VCaP (cell line): ENCODE results near the gene CTNNBL1.

ENCODE experiments used
- H3K27ac ChIP-seq: fragments of 450-650 bp; 2 replicates; pipeline ENCODE4 v1.5.1; 2017
- TF ChIP-seq, protein P1 (sequence below): fragments of 450-650 bp; conservative IDR thresholded peaks from 2 replicates; pipeline ENCODE4 v1.5.1; 2017; ENCODE audit warnings: mild to moderate bottlenecking, moderate library complexity

Gene CTNNBL1

DNA sequence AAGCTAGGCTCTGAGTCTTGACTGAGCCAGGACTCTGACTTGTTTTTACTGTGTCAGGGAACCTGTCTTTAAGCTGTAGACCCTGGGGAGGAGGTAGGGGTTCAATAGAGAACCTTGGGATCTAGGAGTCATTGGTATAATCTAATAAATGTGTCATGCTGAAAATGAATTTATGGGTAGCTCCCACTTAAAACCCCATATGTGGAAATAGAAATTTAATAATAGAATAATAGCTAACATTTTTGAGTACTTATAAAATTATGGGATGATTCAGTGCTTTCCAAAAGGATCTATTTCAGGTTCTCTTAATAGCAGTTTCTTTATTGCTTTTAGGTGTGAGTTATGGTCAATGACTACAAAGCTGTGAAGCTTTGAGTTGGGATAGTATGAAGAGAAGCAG is 41.7 kb downstream of the CTNNBL1 start:
- peak overlapping the region; percentile 78 for H3K27ac ChIP-seq

DNA sequence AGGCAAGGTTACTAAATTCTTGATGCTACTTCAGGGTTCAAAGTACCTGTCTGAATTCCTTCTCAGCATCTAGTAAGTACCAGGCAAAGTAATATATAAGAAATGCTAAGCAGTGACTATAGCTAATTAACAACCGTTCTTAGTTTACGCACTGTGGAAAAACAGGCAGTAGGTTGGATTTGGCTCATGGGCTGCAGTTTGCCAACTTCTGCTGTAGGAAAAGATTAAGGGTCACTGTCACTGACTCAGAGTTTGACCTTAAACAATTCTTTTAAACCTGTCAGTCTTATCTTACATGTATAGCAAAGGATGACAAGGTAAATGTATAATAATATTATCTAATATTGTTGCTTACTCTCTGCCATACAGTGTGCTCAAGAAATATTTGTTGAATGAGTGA is 42.3 kb downstream of the CTNNBL1 start:
- TF ChIP-seq, protein P1, sequence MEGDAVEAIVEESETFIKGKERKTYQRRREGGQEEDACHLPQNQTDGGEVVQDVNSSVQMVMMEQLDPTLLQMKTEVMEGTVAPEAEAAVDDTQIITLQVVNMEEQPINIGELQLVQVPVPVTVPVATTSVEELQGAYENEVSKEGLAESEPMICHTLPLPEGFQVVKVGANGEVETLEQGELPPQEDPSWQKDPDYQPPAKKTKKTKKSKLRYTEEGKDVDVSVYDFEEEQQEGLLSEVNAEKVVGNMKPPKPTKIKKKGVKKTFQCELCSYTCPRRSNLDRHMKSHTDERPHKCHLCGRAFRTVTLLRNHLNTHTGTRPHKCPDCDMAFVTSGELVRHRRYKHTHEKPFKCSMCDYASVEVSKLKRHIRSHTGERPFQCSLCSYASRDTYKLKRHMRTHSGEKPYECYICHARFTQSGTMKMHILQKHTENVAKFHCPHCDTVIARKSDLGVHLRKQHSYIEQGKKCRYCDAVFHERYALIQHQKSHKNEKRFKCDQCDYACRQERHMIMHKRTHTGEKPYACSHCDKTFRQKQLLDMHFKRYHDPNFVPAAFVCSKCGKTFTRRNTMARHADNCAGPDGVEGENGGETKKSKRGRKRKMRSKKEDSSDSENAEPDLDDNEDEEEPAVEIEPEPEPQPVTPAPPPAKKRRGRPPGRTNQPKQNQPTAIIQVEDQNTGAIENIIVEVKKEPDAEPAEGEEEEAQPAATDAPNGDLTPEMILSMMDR: no peak
- H3K27ac ChIP-seq: no peak overlapping the region

More for the DNA sequence above, 41.7 kb downstream of the CTNNBL1 start:
- TF ChIP-seq, protein P1: no peak

DNA sequence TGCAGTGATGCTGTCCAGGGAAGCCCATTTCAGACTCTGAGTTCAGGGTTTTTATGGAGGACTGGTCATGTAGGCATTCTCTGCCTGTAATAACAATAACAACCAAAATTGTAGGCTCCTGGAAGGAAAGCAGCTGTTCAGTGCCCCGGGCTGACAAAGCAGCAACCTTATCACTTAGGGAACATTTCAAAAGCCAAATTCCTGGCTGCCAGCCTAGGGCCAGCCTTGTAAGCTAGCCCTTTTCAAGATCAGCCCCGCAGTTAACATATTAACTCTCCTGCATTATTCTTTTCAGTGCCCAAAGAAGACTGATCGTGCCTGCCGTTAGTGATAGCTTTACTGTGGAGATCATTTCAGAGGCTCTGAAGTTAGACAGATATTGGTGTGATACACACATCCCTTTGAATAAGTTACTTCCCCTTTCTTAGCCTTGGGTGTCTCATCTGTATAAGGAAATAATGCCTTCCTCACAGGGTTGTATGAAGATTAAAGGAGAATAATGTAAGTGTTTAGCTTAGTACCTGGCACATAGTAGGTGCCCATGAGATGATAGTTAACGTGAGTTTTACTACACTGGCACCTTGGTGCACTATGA is 44.1 kb downstream of the CTNNBL1 start:
- no peak overlapping the region for H3K27ac ChIP-seq
- TF ChIP-seq, protein P1: no peak

DNA sequence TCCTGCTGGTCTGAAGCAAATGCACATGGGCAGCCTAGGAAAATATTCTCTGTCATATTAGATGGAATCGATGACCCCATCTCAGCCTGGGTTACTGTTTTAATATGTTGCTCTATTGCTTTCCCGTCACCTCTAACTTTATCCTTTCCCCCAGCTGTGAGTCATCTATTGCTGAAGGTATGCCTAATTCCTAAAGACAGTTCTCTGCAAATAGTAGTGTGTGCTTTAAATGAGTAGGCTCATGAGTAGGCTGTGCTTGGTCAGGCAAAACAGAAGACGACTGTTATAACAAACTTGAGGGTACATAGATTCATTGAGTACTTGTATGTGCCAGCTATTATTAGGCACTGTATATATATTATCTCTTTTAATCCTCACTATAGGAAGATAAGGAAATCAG is 47.2 kb downstream of the CTNNBL1 start:
- H3K27ac ChIP-seq: no peak overlapping the region
- TF ChIP-seq, protein P1: no peak

DNA sequence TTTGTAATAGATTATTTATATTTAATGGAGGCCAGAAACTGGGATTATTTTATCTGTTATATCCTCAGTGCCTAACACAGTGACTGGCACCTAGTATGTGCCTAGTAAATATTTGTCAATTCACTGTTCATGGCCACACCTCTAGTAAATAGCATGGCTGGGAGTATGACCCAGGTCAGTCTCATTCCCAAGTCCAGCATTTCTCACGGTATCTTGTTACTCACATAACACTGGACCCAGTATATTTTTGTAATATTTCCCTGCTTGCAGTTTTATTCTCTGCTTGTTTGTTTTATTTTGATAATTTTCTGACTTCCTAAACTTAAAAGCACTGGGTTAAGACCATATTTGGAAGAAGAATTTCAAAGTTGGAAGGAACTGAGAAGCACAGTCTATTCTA is 47.7 kb downstream of the CTNNBL1 start:
- no peak overlapping the region for H3K27ac ChIP-seq
- TF ChIP-seq, protein P1: no peak

DNA sequence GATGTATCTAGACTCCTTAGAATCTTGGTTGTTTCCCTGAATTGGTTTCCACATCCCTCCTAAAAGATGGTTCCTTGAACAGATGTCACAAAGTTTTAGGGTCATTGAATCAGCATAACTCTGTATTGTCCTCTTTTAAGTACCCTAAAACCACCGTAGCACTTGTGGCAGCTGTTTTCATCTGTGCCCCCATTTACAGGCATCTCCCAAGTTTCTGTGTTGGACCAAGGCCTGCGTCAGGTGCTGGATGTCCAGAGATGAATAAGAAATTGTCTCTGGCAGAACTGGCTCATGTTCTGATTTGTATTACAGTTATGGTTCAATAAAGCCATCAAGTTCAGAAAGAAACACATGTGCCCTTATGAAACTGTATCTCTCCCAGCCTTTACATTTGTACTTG is 48.3 kb downstream of the CTNNBL1 start:
- TF ChIP-seq, protein P1: no peak
- no peak overlapping the region for H3K27ac ChIP-seq

DNA sequence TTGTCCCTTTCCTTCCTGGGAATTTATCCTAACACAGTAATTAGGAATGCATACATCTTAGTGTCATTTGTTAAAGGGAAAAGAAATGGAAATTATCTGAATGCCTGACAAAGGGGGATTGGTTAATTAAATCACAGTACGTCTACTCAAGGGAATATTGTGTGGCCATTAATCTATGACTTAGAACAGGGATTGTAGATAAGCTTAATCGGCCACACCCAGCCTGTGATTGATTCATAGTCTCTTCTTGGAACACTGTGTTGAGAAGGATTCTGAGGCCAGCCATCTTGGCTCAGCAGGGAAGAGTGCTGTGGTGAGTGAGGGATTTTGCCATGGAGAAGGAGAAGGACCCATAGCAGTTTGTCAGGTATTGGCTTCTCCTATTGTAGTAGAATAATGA is 50.5 kb downstream of the CTNNBL1 start:
- H3K27ac ChIP-seq: no peak overlapping the region
- TF ChIP-seq, protein P1: no peak
